Subcutaneous abdominal adipose tissue (tissue), 5 donors: Measurements from ENCODE around the gene CHST6.
"Not testable (repeated sequence)": the region's sequence is repeated elsewhere in the genome, so short reads cannot be mapped to it uniquely, and the experiment has no call there.

Experiments
- H3K27ac ChIP-seq: one replicate; pipeline ENCODE4 v1.7.0; 2013; ENCODE audit warnings: low read depth, mild to moderate bottlenecking, inconsistent platforms, low read length, moderate library complexity
- H3K27me3 ChIP-seq, 5 donors: one replicate each; pipeline ENCODE4 v1.7.0; 2013; ENCODE audit warnings: low read length in 5 of 5, inconsistent platforms in 1 of 5; ENCODE audit not compliant: control insufficient read depth in 5 of 5, insufficient read depth in 4 of 5
- H3K36me3 ChIP-seq, 5 donors: one replicate each; pipeline ENCODE4 v1.7.0; 2013; ENCODE audit warnings: low read length in 5 of 5; ENCODE audit not compliant: control insufficient read depth in 5 of 5, insufficient read depth in 5 of 5
- H3K4me1 ChIP-seq, 5 donors: one replicate each; pipeline ENCODE4 v1.7.0; 2013; ENCODE audit warnings: low read length in 5 of 5, mild to moderate bottlenecking in 3 of 5, moderate library complexity in 1 of 5; ENCODE audit not compliant: control insufficient read depth in 5 of 5, insufficient read depth in 5 of 5
- H3K4me3 ChIP-seq, 5 donors: one replicate each; pipeline ENCODE4 v1.7.0; 2013; ENCODE audit warnings: low read length in 5 of 5, low read depth in 1 of 5
- H3K9ac ChIP-seq, 5 donors: one replicate each; pipeline ENCODE4 v1.7.0; 2013; ENCODE audit warnings: low read length in 5 of 5, mild to moderate bottlenecking in 4 of 5, moderate library complexity in 3 of 5
- H3K9me3 ChIP-seq, 5 donors: one replicate each; pipeline ENCODE4 v1.7.0; 2013; ENCODE audit warnings: low read length in 5 of 5; ENCODE audit not compliant: control insufficient read depth in 5 of 5
- donor health status: healthy.
- donor health status: healthy.
- donor health status: healthy.
- donor health status: healthy.
- donor health status: healthy.

Gene CHST6

GRCh38 chr16:75462806-75463205, 32.4 kb downstream of the CHST6 start:
- peak overlapping the region in 1 of 5 donors; percentile 30 for H3K9ac ChIP-seq
- no peak overlapping the region for H3K4me3 ChIP-seq
- H3K27ac ChIP-seq = no peak overlapping the region
- H3K36me3 ChIP-seq = no peaks in the 10 kb centered on the region
- no peaks in the 10 kb centered on the region for H3K27me3 ChIP-seq
- H3K9me3 ChIP-seq = no peaks in the 10 kb centered on the region
- peaks cover 1 to 15% (median 7%) of the 10 kb centered on the region in 5 donors for H3K4me1 ChIP-seq

GRCh38 chr16:75461575-75461974, 33.7 kb downstream of the CHST6 start:
- H3K9ac ChIP-seq = no peak overlapping the region
- H3K27ac ChIP-seq = no peak overlapping the region
- H3K36me3 ChIP-seq = no peaks in the 10 kb centered on the region
- H3K9me3 ChIP-seq = no peaks in the 10 kb centered on the region
- peaks cover 1 to 15% (median 7%) of the 10 kb centered on the region in 5 donors for H3K4me1 ChIP-seq
- no peaks in the 10 kb centered on the region for H3K27me3 ChIP-seq
- H3K4me3 ChIP-seq = no peak overlapping the region

- H3K4me1 ChIP-seq = peaks cover 1 to 15% (median 7%) of the 10 kb centered on the region in 5 donors
- H3K36me3 ChIP-seq = no peaks in the 10 kb centered on the region
- no peaks in the 10 kb centered on the region for H3K9me3 ChIP-seq
- no peak overlapping the region for H3K9ac ChIP-seq
- no peak overlapping the region for H3K4me3 ChIP-seq
- no peaks in the 10 kb centered on the region for H3K27me3 ChIP-seq
- no peak overlapping the region for H3K27ac ChIP-seq
Measured at GRCh38 chr16:75460446-75460845, 34.8 kb downstream of the CHST6 start.

- H3K27ac ChIP-seq = no peak overlapping the region
- no peaks in the 10 kb centered on the region for H3K27me3 ChIP-seq
- H3K9me3 ChIP-seq = no peaks in the 10 kb centered on the region
- peaks cover 0 to 15% (median 7%) of the 10 kb centered on the region in 5 donors for H3K4me1 ChIP-seq
- no peak overlapping the region for H3K9ac ChIP-seq
- no peak overlapping the region for H3K4me3 ChIP-seq
- H3K36me3 ChIP-seq = no peaks in the 10 kb centered on the region
Measured at GRCh38 chr16:75459691-75460090, 35.5 kb downstream of the CHST6 start.

- no peak overlapping the region for H3K27ac ChIP-seq
- H3K36me3 ChIP-seq = no peaks in the 10 kb centered on the region
- no peak overlapping the region for H3K4me3 ChIP-seq
- H3K9ac ChIP-seq = no peak overlapping the region
- H3K4me1 ChIP-seq = peaks cover 0 to 13% (median 7%) of the 10 kb centered on the region in 5 donors
- no peaks in the 10 kb centered on the region for H3K27me3 ChIP-seq
- no peaks in the 10 kb centered on the region for H3K9me3 ChIP-seq
Measured at GRCh38 chr16:75458439-75458838, 36.8 kb downstream of the CHST6 start.

- H3K4me1 ChIP-seq = peaks cover 0 to 10% (median 4%) of the 10 kb centered on the region in 5 donors
Measured at GRCh38 chr16:75458029-75458428, 37.2 kb downstream of the CHST6 start.

GRCh38 chr16:75457485-75458021, 37.7 kb downstream of the CHST6 start:
- peaks cover 0 to 5% (median 4%) of the 10 kb centered on the region in 5 donors for H3K4me1 ChIP-seq
- no peak overlapping the region for H3K4me3 ChIP-seq
- H3K9me3 ChIP-seq = no peaks in the 10 kb centered on the region
- no peaks in the 10 kb centered on the region for H3K27me3 ChIP-seq
- no peak overlapping the region for H3K9ac ChIP-seq
- no peak overlapping the region for H3K27ac ChIP-seq
- no peaks in the 10 kb centered on the region for H3K36me3 ChIP-seq

More at GRCh38 chr16:75458029-75458428, 37.2 kb downstream of the CHST6 start:
- Histone ChIP-seq H3K4me3 (no peak overlapping the region), H3K27me3 (no peaks in the 10 kb centered on the region), H3K9me3 (no peaks in the 10 kb centered on the region), H3K36me3 (no peaks in the 10 kb centered on the region), H3K27ac (no peak overlapping the region), H3K9ac (no peak overlapping the region)

- Histone ChIP-seq H3K27me3 (no peaks in the 10 kb centered on the region), H3K9me3 (no peaks in the 10 kb centered on the region), H3K9ac (no peak overlapping the region), H3K4me3 (no peak overlapping the region), H3K27ac (no peak overlapping the region), H3K36me3 (no peaks in the 10 kb centered on the region), H3K4me1 (peaks cover 0 to 5% (median 4%) of the 10 kb centered on the region in 5 donors)
Measured at GRCh38 chr16:75456971-75457370, 38.3 kb downstream of the CHST6 start.

- H3K36me3 ChIP-seq, H3K9me3 ChIP-seq, H3K27me3 ChIP-seq, H3K27ac ChIP-seq, H3K9ac ChIP-seq, H3K4me1 ChIP-seq, H3K4me3 ChIP-seq: not testable (repeated sequence)
Measured at GRCh38 chr16:75456486-75456885, 38.8 kb downstream of the CHST6 start.

- no peak overlapping the region for H3K4me3 ChIP-seq
- peaks cover 0 to 5% (median 4%) of the 10 kb centered on the region in 5 donors for H3K4me1 ChIP-seq
- H3K27me3 ChIP-seq = no peaks in the 10 kb centered on the region
- no peak overlapping the region for H3K9ac ChIP-seq
- no peak overlapping the region for H3K27ac ChIP-seq
- H3K36me3 ChIP-seq = peaks cover 0 to 8% (median 4%) of the 10 kb centered on the region in 5 donors
- H3K9me3 ChIP-seq = no peaks in the 10 kb centered on the region
Measured at GRCh38 chr16:75455677-75456076, 39.6 kb downstream of the CHST6 start.
